Stimulated activated CD8-positive, alpha-beta memory T cell treated with anti-CD3 and anti-CD28 coated beads, Interleukin-4, amount 100 ng/mL, for 48 hours (primary cell): ENCODE data around the gene SCN1A.
"Not testable (repeated sequence)": the region's sequence is repeated elsewhere in the genome, so short reads cannot be mapped to it uniquely, and the experiment has no call there.

ENCODE experiments used
- DNase-seq: peaks from one replicate; pipeline ENCODE4 v3.0.0-alpha.2; 2020

The SCN1A gene

DNA sequence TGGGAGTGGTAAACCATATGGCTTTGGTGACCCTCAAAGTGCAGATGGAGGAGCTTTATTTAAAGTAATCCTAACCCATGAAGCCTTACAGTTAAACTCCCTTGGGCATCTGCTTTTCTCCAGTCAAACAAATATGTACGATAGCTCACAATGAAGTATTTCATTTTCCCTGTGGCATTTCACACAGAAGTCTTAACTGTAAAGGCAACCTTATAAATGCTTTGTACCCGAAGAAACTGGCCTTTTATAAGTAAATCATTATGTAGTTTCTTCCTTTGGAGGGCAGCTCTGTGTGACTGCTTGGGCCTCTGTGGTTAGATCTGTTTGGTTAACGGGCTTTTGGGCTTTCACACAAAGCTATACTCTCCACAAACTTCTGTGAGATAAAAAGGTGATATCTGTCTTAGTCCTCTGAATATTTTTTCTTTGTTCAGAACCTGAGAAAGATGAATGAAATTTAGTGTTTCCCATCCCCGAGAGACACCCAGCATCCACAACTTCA is 46.6 kb downstream of the SCN1A start:
- no peak for DNase-seq

DNA sequence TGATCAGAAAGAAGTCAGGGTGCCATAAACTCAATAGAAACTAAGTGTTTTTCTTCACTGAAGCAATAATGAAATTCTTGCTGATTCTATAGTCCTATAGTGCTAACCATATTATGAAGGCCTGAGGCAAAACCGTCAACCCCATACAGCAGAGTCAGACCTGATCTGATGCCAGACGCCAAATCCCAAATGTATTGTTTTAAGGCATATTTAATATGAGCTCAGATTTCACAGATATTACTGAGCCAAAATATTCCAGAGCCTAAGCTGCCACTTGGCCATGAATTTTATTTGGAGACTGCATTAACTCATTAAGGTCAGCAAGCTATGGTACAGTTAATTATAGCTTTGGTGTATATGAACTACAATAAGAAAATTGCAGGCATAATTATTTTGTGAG is 53.4 kb downstream of the SCN1A start:
- no peak for DNase-seq

DNA sequence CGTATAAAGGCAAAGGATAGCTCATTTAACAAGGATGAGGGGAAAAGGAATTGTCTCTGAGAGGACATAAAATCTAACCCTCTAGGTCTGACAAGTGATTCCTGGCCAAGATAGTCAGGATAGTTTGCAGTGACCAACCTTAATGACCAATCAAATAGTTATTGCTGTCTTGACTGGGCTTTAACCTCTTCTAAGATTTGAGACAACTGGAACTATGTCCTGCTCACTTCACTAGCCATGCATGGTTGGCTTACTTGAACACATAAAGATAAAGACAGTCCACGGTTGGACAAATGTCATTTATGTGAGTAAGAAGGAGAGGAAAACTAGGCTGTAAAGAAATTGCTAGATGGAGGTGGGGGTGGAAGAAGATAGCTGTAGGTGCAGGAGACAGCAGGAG is 53.8 kb downstream of the SCN1A start:
- DNase-seq = no peak

DNA sequence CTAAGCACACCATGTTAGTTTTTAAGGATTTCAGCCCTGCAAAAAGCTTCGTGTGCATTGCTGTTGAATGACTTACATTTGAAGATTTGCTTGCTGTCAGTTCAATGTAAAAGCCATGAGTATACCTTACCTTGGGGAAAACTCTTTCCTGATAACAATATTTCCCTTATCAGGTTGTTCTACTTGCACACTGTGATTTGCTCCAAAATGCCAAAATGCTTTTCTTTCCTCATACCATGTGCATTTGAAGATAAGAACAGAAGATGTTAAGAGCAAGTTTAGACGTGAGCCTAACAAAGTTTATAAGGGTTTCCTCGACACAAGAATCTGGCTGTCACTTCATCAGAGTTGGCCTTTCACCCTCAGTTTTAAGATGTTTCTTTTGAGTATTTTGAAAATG is 57.6 kb downstream of the SCN1A start:
- DNase-seq = no peak

DNA sequence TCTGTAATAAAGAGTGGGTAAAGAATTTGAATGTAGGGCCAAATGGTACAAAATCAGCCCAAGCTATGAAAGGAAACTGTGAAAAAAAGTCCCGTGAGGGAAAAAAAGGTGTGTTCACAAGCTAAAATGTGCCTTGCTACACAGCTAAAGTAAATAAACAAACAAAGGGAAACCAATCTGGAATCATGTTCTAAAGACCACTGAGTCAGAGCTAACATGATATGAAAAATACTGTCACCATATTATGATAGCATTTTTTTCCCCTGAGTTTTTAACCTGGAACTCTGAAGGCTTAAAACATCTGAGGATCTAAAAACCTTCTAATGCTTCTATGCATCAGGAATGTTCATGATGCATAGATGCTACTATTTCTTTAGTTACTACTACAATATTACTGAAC is 58.8 kb downstream of the SCN1A start:
- no peak for DNase-seq

DNA sequence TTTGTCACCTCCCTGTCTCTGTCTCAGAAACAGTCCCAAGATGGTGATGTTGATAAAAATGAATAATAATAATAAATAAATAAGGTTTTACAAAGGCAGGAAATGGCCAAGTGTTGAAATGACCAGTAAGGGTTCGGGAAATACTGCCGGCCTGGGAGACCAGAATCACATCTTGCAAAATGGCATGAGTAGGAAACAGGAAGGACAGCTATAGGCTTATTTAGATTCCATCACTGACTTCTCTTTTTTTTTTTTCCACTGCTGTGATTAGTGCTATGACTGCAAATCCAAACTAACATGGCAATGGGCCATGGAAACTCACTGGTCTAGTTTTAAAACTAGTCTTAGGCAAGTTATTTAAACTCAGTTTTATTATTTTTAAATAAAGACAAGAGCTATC is 60.6 kb downstream of the SCN1A start:
- no peak for DNase-seq

DNA sequence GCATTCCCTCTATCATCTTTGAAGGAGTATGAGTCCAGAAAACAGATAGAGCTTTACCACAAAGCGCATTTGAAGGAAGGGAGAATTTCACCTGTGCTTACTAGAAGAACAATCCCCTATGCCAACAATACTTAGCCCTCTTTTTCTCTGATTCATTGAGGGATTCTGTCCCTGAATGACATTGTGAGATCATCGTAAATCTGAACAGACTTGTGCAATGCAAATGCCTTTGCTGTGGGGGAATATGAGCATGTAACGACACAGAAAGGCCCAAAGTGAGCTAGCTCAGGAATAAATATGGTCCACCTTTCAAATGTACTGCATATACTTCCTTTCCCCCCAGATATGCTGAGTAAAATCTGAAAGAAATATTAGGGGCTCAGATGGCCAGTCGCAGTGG is 67.6 kb downstream of the SCN1A start:
- no peak for DNase-seq

DNA sequence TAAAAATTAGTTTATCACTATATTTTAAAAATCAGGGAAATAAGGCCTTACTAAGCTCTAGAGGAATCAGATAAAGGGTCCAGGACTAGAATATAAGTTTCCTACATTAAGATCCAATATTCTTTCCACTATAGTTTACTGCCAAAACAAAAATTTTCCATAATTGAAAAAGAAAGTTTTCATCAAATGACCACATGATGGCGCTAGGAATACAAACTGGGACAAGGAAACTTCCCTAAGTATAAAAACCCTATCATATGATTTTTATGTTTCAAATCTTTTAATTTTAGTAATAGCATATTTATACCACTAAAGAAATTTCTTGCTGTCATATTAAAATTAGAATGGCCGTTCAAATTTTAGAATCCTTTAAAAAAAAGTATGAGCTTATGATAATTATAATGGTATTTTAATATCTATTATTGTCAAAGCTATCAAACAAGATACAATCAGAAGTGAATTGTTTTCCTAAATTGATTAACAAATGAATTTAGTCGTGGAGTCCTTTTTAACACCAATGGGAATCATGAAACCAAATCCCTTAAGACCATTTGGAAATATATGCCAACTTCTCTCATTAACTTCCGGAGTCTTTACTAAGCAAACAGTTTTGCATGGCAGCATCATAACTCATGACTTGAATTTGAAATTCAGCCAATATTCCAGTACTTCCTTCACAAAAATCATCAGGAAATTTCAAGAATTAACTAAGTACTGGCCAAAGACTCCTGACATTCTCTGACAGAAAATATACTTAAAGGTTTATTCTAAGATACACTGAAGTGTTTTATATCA is 70.3 kb downstream of the SCN1A start:
- no peak for DNase-seq

DNA sequence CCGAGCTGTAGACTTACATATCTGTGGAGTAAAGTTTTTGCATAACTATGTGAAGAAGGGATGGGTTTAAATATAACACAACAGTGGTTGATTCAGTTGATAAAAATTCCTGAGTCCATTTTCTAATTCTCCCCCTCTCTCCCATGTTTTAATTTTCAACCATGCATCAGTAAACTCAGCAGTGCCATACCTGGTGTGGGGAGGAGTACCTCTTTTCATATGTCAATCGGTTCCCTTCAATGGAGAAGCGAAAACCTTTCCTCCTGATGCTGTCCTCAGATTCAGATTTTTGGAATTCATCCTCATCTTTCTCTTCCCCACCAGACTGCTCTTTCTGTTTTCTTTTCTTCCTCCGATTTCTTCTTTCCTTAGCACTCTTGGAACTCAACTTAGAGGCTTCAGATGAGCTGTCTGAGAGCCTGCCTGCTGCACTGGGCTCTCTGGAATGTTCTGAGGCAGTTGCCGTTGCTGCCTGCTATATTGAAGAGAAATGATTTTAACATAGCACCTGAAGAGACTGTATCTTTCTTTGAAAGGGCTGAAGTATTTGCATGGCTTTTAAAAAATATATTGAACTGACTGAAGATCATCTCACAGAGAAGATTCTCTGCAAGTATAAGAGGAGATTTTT is 82.9 kb downstream of the SCN1A start:
- DNase-seq = no peak

DNA sequence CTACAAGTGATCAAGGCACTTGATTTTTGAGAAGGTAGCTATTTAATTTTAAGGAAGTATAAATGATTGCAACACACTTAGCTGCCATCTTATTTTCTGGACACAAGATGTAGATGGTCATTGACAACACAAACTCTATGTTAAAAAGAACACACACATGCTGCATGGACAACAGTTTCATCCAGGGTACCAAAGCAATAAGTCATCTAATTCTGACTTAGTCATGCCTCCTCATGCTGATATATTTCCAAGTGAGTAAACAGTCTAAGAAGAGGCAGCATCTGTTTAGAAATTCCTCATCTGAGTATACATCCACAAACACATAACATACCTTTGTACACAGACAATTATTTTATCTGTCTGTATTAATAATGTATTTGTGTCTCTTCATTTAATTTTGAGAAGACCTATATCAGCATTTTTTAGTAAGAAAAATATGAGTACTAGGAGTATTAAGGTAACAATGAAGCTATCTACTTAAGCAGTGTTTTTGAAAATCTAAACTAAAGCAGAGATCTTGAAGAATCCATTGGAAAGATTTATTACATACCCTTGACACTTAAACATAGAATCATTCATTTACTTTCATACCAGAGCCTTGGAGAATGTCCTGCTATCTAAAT is 84.9 kb downstream of the SCN1A start:
- no peak for DNase-seq

DNA sequence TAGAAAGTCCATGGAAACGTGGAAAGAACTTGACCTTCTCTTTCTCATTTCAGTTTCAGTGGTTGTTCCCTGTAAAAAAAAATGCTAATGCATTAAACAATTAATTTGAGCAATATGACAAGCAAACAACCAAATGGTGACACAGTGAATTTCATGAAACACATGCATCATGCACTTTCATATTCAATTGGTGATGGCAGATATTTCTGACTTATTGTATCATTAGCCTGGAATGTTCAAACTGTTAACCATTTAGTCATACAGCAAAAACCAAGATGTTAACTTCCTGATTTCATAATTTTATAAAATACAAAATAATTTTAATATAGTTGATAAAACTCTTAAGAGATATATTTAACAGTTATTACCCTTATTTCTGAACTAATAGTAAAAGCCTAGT is 85.5 kb downstream of the SCN1A start:
- no peak for DNase-seq

DNA sequence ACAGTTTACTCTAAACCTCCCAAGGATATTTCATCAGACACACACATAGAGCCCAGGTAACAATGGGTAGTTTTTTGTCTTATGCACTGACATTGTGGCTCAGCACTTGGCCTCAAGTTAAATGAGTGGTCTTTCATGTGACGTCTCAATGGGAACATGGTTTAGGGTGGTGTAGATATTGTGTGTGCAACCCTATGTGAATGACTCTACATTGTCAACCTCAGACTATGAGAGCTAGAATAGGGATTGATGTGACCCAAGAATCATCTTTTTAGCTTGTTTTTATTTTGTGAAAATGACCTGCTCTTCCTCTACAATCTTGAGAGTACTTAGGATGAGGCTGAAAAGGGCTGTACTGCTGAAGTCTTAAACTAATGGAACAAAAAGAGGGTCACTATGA is 86.2 kb downstream of the SCN1A start:
- DNase-seq = no peak

DNA sequence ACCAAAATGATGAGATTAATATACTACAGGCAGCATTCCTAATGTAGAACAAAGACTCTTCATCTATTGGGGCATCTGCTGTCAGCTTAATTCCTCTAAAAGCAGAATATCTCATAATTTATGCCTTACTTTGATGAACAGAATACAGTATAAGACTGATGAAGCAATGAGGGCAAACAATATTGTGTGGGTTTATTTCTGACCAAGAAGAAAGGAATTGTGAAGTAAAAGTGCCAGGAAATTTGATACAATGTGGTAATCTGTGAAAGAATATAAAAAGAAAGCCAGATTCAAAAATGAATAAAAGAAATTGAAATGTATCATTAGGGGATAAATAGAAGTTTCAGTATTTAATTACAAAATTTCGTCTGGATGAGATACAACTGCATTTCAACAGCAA is 95.5 kb downstream of the SCN1A start:
- DNase-seq = no peak

DNA sequence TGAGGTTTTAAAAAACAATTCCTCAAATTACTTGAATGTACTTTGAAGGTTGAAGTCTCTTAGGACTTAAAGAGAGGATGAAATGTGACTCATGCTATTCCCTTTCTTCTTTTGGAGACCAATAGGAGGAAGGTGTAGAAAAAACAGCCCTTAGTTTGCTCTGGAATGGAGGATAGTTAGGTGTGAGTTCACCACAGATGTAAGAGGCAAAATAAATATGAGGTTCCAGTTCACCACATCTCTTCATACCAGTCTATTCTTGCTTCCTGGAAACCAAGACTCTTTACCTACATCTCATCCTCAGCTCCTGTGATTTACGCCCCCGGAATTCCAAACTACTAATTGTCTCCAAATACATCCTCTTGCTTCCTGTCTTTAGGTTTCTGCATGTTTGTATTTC is 96.8 kb downstream of the SCN1A start:
- DNase-seq = no peak

DNA sequence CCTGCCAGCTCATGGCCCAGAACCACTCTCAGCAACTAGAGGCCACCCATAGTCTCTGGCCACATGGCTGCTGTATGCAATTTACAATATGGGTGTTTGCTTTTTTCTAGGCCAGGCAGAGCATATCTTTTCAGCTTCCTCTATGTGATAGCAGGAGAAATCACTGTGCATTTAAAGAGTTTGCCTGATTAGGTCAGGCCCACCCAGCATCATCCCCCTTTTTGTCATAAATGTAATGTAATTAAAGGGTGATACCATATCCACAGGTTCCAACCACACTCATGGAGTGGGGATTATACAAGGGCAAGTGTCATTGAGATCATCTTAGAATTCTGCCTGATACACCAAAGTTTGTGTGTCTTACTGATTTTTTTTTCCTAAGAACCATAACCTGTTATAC is 102.5 kb downstream of the SCN1A start:
- DNase-seq = no peak

DNA sequence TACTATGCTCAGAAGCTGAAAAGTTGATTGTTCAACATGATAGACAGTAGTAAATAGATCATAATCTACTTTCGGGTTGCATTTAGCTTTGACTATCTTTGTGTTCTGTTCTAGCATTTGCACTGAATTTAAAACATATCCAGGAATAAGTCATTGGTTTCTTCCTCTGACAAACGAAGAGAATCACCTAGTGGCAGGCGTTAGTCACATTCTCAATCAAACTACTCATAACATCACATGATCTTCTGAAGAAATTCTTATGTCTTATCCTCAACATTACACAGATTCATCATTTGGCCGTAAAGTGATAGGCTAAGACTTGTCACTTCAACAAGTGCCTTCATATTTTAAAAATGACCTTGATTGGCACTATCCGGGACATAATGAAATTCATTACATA is 110.6 kb downstream of the SCN1A start:
- DNase-seq = no peak

DNA sequence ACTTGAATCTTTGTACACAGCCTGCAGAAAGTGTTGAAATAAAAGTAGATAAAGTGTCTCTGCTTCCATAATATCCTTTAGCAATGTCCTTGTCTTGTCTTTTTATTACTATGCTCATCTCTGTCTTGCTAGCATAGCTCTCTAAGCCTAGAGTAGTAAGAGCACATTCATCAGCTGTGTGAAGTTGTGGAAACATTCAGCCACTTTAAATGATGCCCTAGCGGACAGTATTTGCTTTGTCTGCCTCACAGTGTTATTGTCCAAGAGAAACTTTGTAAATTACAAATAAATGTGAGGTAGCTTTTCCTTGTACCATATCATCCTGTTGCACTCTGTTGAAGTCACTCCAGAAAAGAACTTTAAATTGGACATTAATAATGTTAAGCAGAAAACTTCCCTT is 113.9 kb downstream of the SCN1A start:
- DNase-seq = no peak

DNA sequence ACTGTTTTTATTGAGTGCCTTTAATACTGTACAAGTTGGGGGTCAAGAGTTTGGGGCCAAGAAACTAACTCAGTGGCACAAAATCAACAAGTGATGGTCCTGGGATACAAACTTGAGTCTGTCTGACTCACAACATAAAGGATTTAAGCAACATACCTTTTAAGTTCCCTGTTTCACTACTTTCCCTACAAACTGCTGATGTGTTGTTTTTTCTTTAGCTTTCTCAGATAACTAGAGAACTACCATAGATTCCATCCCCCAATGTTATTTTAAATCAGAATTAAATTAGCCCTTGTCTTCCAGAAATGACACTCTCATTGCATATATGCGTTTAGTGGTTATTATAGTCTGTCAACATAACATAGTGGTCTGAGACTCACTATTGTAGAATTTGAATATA is 116.2 kb downstream of the SCN1A start:
- DNase-seq = no peak

DNA sequence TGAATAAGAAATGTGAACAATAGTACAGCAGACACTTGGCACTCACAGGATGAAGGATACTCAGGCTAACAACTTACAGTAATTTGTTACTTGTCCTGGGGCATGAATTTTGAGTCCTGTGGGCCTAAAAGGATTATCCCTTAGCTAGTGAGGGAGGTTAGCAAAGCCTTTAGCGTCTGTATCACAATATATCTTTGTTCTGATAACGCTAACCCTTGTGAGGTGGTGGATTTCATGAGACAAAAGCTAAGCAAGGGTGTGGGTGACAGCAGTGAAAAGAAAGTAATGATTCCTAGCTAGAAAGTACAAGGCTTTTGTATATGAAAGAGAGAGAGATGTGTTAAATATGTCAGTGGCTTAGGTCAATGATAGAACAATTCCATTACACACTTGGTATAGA is 127.4 kb downstream of the SCN1A start:
- no peak for DNase-seq

DNA sequence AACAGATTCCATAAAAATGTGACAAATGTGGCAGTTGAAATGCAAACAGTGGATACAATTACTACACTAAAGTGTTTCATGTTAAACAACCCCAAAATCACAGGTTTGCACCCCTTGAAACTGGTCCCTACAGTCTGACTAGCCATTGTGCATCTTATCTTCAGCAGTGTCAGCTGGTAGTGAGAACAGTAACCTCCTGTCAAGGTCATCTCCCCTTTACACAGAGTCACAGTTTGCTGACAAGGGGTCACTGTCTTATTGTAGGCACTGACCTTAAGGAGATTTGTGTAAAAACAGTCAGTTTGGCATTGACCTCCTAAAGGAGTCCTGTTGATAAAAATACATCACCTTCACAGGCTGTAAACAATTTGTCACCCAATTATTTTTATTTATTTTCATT is 137.0 kb downstream of the SCN1A start:
- DNase-seq = no peak

DNA sequence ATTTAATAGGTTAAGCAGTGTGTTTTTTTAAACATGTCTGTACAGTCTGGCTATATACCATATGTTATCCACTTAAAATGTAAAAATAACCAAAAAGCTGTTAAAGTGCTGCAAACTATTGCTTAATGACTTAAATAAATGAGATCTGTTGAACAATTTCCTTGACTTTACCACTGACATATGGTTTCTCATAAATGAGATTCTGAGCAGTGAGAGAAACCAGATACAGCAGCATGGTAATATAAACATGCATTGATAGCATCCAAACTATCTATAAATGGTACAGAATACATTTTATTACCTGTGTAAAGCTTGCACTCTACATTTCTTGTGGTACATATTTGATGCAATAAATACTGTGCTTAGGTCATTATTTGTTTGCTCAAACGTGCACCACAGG is 138.0 kb downstream of the SCN1A start:
- no peak for DNase-seq

DNA sequence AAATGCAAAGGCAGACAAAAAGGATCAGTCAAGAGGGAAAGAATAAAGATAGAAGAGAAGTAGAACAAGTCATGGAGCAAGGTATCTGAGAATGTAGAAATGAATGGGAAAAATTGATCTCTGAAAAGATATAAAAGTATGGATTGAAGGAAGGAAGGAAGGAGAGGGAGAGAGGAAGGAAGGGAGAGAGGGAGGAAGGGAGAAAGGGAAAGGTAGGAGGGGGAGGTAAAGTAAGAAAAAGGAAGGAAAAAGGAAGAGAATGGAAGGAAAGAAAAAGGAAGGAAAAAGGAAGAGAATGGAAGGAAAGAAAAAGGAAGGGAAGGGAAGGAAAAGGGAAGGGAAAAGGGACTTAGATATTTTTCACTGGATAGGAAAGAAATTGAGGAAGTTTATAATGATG is 142.7 kb downstream of the SCN1A start:
- no peak for DNase-seq

DNA sequence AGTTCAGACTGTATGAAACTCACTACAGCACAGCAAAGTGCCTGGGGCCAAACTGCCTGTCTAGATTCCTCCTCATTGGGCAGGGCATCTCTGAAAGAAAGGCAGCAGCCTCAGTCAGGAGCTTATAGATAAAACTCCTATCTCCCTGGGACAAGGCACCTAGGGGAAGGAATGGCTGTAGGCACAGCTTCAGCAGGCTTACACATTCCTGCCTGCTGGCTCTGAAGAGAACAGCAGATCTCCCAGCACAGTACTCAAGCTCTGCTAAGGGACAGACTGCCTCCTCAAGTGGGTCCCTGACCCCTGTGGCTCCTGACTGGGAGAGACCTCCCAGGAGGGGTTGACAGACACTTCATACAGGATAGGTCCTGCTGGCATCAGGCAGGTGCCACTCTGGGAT is 155.7 kb downstream of the SCN1A start:
- not testable (repeated sequence) for DNase-seq

DNA sequence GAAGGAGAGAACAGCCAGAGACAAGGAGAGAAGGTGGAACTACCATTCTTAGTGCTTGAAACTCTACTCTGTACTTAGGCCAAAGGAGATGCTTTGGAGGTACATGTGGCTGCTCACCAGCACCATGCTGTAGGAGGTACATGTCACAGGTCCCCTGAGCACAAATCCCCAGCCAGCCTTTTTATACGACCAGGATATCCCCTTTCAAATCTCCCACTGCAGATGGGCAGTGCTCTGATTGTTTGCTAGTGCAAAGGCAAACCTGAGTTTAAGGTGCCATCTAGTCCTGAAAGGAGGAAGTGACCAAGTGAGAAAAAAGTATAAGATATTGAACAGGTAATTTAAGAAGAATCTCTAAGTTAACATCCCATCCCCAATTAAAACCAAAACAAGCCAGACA is 157.2 kb downstream of the SCN1A start:
- DNase-seq = no peak
